ENCODE results near the gene THYN1. TPM values are rescaled to one million over a fixed set of nuclear protein-coding genes. Genes with fewer than 3 reads are reported as not detected.

THYN1 gene
- total RNA-seq, 4 donors from 2014 or later, result 37.8 to 62.7 (median 52.3) TPM

GRCh38 chr11:134233729-134234179 lies 19.4 kb downstream of the THYN1 start:
- peaks cover 0 to 19% (median 0%) of the 10 kb centered on the region in 3 donors for H3K36me3 ChIP-seq
- H3K4me3 ChIP-seq, result no peak overlapping the region
- H3K27me3 ChIP-seq, result no peaks in the 10 kb centered on the region
- no peak for TF ChIP-seq CTCF (IDR thresholded peaks at IDR 0.05)
- TF ChIP-seq POLR2A (IDR thresholded peaks at IDR 0.05), result no peak
- H3K4me1 ChIP-seq, result peaks cover 0 to 8% (median 0%) of the 10 kb centered on the region in 4 donors
- H3K27ac ChIP-seq, result no peak overlapping the region
- H3K9me3 ChIP-seq, result no peaks in the 10 kb centered on the region
- DNase-seq, result no peak

- H3K4me3 ChIP-seq, result no peak overlapping the region
- peaks cover 0 to 16% (median 0%) of the 10 kb centered on the region in 4 donors for H3K4me1 ChIP-seq
- H3K27me3 ChIP-seq, result no peaks in the 10 kb centered on the region
- no peak for DNase-seq
- TF ChIP-seq CTCF (IDR thresholded peaks at IDR 0.05) (no peak), POLR2A (IDR thresholded peaks at IDR 0.05) (no peak)
- no peak overlapping the region for H3K27ac ChIP-seq
- H3K36me3 ChIP-seq, result peaks cover 0 to 18% (median 0%) of the 10 kb centered on the region in 3 donors
- H3K9me3 ChIP-seq, result no peaks in the 10 kb centered on the region
Measured at GRCh38 chr11:134231958-134232659, 21.0 kb downstream of the THYN1 start.

GRCh38 chr11:134230339-134230738 lies 22.8 kb downstream of the THYN1 start:
- no peak overlapping the region for H3K4me3 ChIP-seq
- no peaks in the 10 kb centered on the region for H3K27me3 ChIP-seq
- H3K9me3 ChIP-seq, result no peaks in the 10 kb centered on the region
- peaks cover 0 to 12% (median 0%) of the 10 kb centered on the region in 3 donors for H3K36me3 ChIP-seq
- peaks cover 0 to 34% (median 3%) of the 10 kb centered on the region in 4 donors for H3K4me1 ChIP-seq
- no peak for TF ChIP-seq POLR2A (IDR thresholded peaks at IDR 0.05)
- TF ChIP-seq CTCF (IDR thresholded peaks at IDR 0.05), result no peak
- DNase-seq, result no peak
- H3K27ac ChIP-seq, result no peak overlapping the region

- H3K27ac ChIP-seq, result no peak overlapping the region
Measured at GRCh38 chr11:134229126-134229790, 23.9 kb downstream of the THYN1 start.

GRCh38 chr11:134228625-134229024 lies 24.5 kb downstream of the THYN1 start:
- no peaks in the 10 kb centered on the region for H3K27me3 ChIP-seq
- DNase-seq, result peak in 2 of 3 donors; percentile 81 to 86
- no peaks in the 10 kb centered on the region for H3K9me3 ChIP-seq
- TF ChIP-seq CTCF (IDR thresholded peaks at IDR 0.05) (no peak), POLR2A (IDR thresholded peaks at IDR 0.05) (no peak)
- no peak overlapping the region for H3K27ac ChIP-seq
- H3K36me3 ChIP-seq, result peaks cover 0 to 4% (median 0%) of the 10 kb centered on the region in 3 donors
- no peak overlapping the region for H3K4me3 ChIP-seq
- H3K4me1 ChIP-seq, result peaks cover 0 to 35% (median 3%) of the 10 kb centered on the region in 4 donors

More at GRCh38 chr11:134229126-134229790, 23.9 kb downstream of the THYN1 start:
- Histone ChIP-seq H3K27me3 (no peaks in the 10 kb centered on the region), H3K9me3 (no peaks in the 10 kb centered on the region), H3K4me1 (peaks cover 0 to 34% (median 3%) of the 10 kb centered on the region in 4 donors), H3K36me3 (peaks cover 0 to 4% (median 0%) of the 10 kb centered on the region in 3 donors), H3K4me3 (no peak overlapping the region)
- no peak for DNase-seq
- no peak for TF ChIP-seq CTCF (IDR thresholded peaks at IDR 0.05)
- TF ChIP-seq POLR2A (IDR thresholded peaks at IDR 0.05), result no peak

Data from Peyer's patch (tissue), 4 donors.